ENCODE measurements around the gene ZRSR2.

ZRSR2 gene

GRCh38 chrX:15856636-15857035 is 66.4 kb downstream of the ZRSR2 start:
- TF ChIP-seq, protein P1, sequence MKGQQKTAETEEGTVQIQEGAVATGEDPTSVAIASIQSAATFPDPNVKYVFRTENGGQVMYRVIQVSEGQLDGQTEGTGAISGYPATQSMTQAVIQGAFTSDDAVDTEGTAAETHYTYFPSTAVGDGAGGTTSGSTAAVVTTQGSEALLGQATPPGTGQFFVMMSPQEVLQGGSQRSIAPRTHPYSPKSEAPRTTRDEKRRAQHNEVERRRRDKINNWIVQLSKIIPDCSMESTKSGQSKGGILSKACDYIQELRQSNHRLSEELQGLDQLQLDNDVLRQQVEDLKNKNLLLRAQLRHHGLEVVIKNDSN (IDR thresholded peaks at IDR 0.05), result no peak
- TF ChIP-seq FOXM1 (IDR thresholded peaks at IDR 0.05; ENCODE audit: borderline replicate concordance, low read depth) (no peak), TCF12 (IDR thresholded peaks at IDR 0.05; ENCODE audit: low read depth) (no peak), ZBTB7A (IDR thresholded peaks at IDR 0.05; ENCODE audit: low read depth) (no peak), TAF1 (IDR thresholded peaks at IDR 0.05; ENCODE audit: low read depth) (no peak)

DNA sequence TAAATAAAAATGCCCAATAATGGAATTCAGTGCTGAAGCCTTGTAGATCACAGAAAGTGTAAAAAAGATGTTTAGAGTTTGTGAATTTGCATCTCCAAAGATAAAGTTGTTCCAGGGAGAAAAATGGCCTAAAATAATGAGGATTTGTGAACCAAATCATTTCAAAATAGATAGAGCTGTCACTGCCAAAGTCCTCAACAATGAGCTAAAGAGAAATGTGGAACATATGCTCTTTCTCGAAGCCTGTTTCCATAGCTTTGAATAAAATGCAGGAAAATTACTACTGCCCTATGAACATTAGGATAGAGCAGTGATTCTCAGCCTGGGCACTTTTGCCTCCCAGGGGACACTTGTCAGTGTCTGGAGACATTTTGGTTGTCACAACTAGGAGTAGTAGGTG is 67.8 kb downstream of the ZRSR2 start:
- TF ChIP-seq CEBPB (IDR thresholded peaks at IDR 0.05) (no peak), YY1 (IDR thresholded peaks at IDR 0.05; ENCODE audit: low read depth) (no peak), TAF1 (IDR thresholded peaks at IDR 0.05; ENCODE audit: low read depth) (no peak), TCF12 (IDR thresholded peaks at IDR 0.05; ENCODE audit: low read depth) (no peak), TEAD4 (IDR thresholded peaks at IDR 0.05) (no peak), EGR1 (IDR thresholded peaks at IDR 0.05) (no peak), REST (IDR thresholded peaks at IDR 0.05; ENCODE audit: low read depth) (no peak), NFIC (IDR thresholded peaks at IDR 0.05) (no peak), EP300 (IDR thresholded peaks at IDR 0.05; ENCODE audit: borderline replicate concordance) (no peak), MAX (IDR thresholded peaks at IDR 0.05) (no peak), CREB1 (IDR thresholded peaks at IDR 0.05; ENCODE audit: low read depth) (no peak)

DNA sequence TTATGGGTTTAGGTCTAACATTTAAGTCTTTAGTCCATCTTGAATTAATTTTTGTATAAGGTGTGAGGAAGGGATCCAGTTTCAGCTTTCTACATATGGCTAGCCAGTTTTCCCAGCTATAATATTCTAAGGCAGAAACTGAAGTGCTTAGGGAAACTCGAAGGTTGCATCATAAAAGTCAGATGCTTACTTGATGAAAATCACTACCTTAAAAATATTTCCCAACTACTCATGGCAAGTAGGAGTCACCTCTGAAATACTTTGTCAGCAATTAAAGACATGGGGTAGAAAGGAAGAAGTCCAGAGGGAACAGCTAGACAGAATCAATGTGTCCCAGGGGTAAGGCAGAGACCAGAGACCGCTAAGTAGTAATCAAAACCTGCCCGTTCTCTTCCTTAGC is 70.6 kb downstream of the ZRSR2 start:
- TF ChIP-seq MAX (IDR thresholded peaks at IDR 0.05), result no peak
- no peak for TF ChIP-seq EP300 (IDR thresholded peaks at IDR 0.05; ENCODE audit: borderline replicate concordance)
- TF ChIP-seq TAF1 (IDR thresholded peaks at IDR 0.05; ENCODE audit: low read depth), result no peak
- no peak for TF ChIP-seq EGR1 (IDR thresholded peaks at IDR 0.05)
- no peak for TF ChIP-seq TCF12 (IDR thresholded peaks at IDR 0.05; ENCODE audit: low read depth)
- TF ChIP-seq RAD21 (IDR thresholded peaks at IDR 0.05; ENCODE audit: low read depth), result no peak
- no peak for TF ChIP-seq TEAD4 (IDR thresholded peaks at IDR 0.05)
- no peak for TF ChIP-seq REST (IDR thresholded peaks at IDR 0.05; ENCODE audit: low read depth)
- TF ChIP-seq, protein P1 (IDR thresholded peaks at IDR 0.05), result no peak
- no peak for TF ChIP-seq YY1 (IDR thresholded peaks at IDR 0.05; ENCODE audit: low read depth)
- no peak for TF ChIP-seq ZBTB7A (IDR thresholded peaks at IDR 0.05; ENCODE audit: low read depth)
- no peak for TF ChIP-seq CEBPB (IDR thresholded peaks at IDR 0.05)
- TF ChIP-seq FOXM1 (IDR thresholded peaks at IDR 0.05; ENCODE audit: borderline replicate concordance, low read depth), result no peak

DNA sequence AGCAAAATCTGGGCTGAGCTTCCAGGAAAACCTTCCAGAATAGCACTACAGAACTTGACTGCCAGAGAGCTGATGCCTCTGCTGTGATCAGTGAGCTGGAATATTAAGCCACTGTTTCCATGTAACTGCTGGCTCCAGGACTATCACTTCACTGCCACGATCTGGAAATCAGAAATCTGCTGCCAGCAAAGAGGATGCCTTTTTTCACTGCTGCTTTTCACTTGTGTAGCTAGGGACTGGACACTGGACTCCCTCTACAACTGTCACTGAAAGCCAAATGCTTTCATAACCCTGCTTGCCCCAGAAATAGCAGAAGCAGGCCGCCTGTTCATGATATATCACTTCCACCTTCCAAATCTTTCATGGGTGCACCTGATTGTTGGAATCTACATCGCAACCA is 73.7 kb downstream of the ZRSR2 start:
- no peak for TF ChIP-seq ZBTB7A (IDR thresholded peaks at IDR 0.05; ENCODE audit: low read depth)
- TF ChIP-seq, protein P1 (IDR thresholded peaks at IDR 0.05), result no peak
- TF ChIP-seq CEBPB (IDR thresholded peaks at IDR 0.05), result no peak
- no peak for TF ChIP-seq REST (IDR thresholded peaks at IDR 0.05; ENCODE audit: low read depth)
- no peak for TF ChIP-seq CREB1 (IDR thresholded peaks at IDR 0.05; ENCODE audit: low read depth)
- no peak for TF ChIP-seq TAF1 (IDR thresholded peaks at IDR 0.05; ENCODE audit: low read depth)
- no peak for TF ChIP-seq RAD21 (IDR thresholded peaks at IDR 0.05; ENCODE audit: low read depth)
- TF ChIP-seq MAX (IDR thresholded peaks at IDR 0.05), result no peak
- no peak for TF ChIP-seq TCF12 (IDR thresholded peaks at IDR 0.05; ENCODE audit: low read depth)
